Measurements from ENCODE around the gene NRARP.
"Not testable (repeated sequence)": the region's sequence is repeated elsewhere in the genome, so short reads cannot be mapped to it uniquely, and the experiment has no call there.

Gene NRARP, protein sequence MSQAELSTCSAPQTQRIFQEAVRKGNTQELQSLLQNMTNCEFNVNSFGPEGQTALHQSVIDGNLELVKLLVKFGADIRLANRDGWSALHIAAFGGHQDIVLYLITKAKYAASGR

GRCh38 chr9:137302118-137302448, at the start of gene NRARP:
Gene NRARP (minus strand): TSS chr9:137302271. CDS start chr9:137301928, 343 bp downstream.
- peak; percentile 89 to 90 for DNase-seq
- TF ChIP-seq POLR2A (IDR thresholded peaks at IDR 0.05; ENCODE audit: low read length) (no peak), GATA1 (IDR thresholded peaks at IDR 0.05; ENCODE audit: low read depth, low read length) (no peak)

DNA sequence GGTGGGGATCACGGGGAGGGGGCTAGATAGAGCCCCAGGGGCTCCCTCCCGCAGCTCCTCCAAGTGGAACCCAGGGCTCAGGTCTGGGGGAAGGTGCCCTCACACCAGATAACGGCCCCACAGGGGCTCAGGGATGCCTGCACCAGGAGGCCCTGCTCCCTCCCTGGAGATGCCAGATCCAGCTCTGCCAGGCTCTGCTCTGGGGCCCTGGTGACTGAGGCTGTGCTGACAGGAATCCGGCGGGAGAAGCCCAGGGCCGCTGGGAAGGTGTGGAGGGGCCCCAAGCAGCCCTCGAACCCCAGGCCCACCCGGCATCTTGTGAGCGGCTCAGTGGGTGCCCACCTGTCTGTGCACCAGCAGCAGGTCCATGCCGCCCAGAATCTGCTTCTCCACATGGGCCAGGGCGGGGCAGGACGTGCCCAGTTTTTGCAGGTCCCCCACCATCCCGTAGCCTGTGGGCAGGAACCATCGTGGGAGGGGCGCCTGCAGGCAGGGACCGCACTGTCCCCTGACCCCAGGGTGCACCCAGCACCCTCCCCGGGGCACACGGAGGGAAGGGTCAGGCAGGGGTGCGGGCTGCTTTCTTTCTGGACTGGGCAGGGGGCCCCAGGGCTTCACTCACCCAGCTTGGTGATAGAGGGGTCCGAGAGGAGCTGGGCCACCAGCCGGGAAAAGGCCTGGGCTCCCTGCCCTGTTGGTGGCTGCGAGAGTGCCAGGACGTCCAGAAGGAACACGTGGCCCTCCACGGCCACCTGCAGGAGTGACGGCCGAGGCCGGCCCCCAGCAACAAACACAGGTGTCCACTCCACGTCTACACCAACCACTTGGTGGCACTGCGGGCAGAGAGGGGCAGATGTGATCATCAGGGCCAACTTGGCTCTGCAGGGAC, 48.9 kb upstream of the NRARP start:
- no peak for DNase-seq

GRCh38 chr9:137349471-137350033, 47.5 kb upstream of the NRARP start:
- DNase-seq: no peak
- TF ChIP-seq POLR2A (IDR thresholded peaks at IDR 0.05; ENCODE audit: low read length): no peak
- no peak for TF ChIP-seq GATA1 (IDR thresholded peaks at IDR 0.05; ENCODE audit: low read depth, low read length)

More for the DNA sequence above, 48.9 kb upstream of the NRARP start:
- TF ChIP-seq GATA1 (IDR thresholded peaks at IDR 0.05; ENCODE audit: low read depth, low read length) (no peak), POLR2A (IDR thresholded peaks at IDR 0.05; ENCODE audit: low read length) (no peak)

DNA sequence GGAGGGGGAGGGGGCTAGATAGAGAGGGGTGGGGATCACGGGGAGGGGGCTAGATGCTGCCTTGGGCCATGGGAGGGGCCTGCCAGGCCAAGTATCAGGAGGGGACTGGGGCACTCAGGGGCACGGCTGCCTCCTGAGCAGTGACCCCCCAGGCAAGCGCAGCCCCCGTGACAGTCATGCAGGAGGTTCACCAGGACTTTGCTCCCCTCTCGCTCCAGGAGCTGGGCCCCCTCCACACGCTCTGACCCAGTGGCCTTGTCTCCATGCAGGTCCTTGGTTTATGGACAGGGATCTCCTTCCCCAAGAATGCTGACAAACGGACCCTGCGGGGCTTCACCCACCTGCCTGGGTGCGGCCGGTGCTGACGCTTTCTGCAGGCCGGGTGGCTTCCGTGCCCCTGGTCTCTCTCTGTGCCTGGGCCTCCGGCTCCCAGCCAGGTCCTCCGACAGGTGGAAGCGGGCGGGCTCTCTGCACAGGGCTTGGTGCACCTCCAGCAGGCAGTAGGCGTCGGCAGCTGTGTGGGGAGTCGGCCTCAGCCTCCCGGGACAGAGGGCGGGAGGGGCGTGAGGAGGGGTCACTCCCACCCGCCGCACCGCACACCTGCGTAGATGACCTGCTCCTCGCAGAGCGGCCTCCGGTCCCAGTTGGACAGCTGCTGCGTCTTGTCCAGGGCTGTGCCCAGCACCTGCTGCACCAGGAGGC, 46.8 kb upstream of the NRARP start:
- no peak for DNase-seq
- TF ChIP-seq GATA1 (IDR thresholded peaks at IDR 0.05; ENCODE audit: low read depth, low read length): no peak
- no peak for TF ChIP-seq POLR2A (IDR thresholded peaks at IDR 0.05; ENCODE audit: low read length)

DNA sequence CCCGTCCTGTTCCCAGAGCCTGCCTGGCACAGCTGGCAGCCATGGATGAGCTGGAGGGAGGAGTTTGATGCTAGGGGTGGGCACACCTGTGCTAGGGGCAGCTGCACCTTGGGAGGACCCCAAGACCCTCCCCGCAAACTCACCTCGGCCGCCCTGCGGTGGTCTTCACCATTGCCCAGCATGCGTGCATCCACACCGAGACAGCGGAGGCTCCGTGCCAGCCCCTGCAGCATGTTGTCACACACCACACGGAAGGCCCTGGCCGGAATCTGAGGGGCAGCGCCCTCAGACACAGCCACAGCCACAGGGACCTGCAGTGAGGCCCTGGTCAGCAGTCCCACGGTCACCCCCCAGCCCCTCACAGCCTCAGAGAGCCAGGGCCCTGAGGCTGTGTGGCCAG, 45.9 kb upstream of the NRARP start:
- DNase-seq: no peak
- TF ChIP-seq POLR2A (IDR thresholded peaks at IDR 0.05; ENCODE audit: low read length) (no peak), GATA1 (IDR thresholded peaks at IDR 0.05; ENCODE audit: low read depth, low read length) (no peak)

DNA sequence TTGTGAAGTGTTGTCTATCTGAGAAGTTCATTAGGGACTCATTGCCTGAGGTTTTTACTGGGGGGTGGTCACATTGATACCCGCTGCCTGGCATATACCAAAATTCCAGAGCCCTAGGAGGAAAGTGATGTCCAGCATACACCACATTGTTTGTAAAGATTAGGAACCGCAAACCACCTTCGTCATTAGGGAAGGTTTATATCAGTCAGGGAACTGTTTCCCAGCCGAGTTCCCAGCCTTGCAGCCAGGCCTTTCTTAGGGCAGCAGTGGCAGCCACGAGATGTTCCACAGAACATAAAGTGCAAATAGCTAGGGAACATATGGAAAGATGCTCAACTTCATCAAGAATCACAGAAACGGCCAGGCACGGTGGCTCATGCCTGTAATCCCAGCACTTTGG, 40.4 kb upstream of the NRARP start:
- no peak for TF ChIP-seq GATA1 (IDR thresholded peaks at IDR 0.05; ENCODE audit: low read depth, low read length)
- no peak for TF ChIP-seq POLR2A (IDR thresholded peaks at IDR 0.05; ENCODE audit: low read length)
- no peak for DNase-seq

- no peak for TF ChIP-seq POLR2A (IDR thresholded peaks at IDR 0.05; ENCODE audit: low read length)
- TF ChIP-seq GATA1 (IDR thresholded peaks at IDR 0.05; ENCODE audit: low read depth, low read length): no peak
Measured at GRCh38 chr9:137341227-137341626, 39.2 kb upstream of the NRARP start.

GRCh38 chr9:137339908-137340462, 37.9 kb upstream of the NRARP start:
- not testable (repeated sequence) for DNase-seq

More at GRCh38 chr9:137341227-137341626, 39.2 kb upstream of the NRARP start:
- DNase-seq: no peak

DNA sequence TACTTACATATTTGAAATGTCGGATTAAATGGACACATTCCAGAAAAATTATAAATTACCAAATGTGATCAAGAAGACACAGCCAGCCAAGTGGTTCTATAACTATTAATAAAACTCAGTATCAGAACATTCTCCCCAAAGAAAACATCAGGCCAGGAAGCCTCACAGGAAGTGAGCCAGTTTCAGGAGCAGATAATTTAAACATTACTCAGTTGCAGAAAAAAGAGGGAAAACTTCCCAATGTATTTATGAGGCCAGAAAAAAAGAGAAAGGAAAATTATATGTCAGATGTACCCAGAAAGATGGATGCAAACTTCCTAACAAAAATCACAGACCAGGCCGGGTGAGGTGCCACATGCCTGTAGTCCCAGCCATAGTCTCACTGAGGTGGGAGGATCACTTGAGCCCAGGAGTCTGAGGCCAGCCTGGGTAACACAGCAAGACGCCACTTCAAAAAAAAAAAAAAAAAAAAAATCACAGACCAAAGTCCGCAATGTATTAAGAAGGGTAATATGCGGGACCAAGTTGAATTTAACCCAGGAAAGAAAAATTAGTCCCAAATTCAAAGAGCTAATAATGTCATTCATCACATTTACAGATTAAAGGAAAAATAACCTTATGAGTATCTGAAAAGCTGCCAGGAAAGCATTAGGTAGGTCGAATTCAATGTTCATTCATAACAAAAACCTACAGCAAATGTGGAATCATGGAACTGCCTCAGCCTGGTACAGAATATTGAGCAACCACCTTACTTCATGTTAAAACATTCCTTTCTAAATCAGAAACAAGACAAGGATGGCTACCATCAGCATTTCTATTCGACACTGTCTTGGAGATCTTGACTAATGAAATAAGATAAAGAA, 37.2 kb upstream of the NRARP start:
- no peak for DNase-seq
- no peak for TF ChIP-seq POLR2A (IDR thresholded peaks at IDR 0.05; ENCODE audit: low read length)
- no peak for TF ChIP-seq GATA1 (IDR thresholded peaks at IDR 0.05; ENCODE audit: low read depth, low read length)

DNA sequence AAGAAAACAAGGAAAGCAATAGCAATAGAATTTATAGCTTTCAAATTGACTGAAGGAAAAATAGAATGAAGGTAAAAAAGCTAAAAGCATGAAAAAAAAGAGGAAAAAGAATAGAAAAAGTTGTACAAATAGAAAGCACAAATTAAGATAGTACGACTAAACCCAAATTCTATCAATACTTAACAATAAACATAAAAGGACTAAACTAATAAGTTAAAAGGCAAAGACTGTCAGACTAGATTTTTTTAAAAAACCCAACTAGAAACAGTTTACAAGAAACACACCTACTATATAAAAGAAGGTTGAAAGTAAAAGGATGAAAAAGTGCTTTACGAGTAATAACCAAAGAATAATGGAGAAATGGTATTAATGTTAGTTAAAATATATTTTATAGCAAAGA, 34.7 kb upstream of the NRARP start:
- no peak for TF ChIP-seq POLR2A (IDR thresholded peaks at IDR 0.05; ENCODE audit: low read length)
- no peak for TF ChIP-seq GATA1 (IDR thresholded peaks at IDR 0.05; ENCODE audit: low read depth, low read length)
- no peak for DNase-seq

DNA sequence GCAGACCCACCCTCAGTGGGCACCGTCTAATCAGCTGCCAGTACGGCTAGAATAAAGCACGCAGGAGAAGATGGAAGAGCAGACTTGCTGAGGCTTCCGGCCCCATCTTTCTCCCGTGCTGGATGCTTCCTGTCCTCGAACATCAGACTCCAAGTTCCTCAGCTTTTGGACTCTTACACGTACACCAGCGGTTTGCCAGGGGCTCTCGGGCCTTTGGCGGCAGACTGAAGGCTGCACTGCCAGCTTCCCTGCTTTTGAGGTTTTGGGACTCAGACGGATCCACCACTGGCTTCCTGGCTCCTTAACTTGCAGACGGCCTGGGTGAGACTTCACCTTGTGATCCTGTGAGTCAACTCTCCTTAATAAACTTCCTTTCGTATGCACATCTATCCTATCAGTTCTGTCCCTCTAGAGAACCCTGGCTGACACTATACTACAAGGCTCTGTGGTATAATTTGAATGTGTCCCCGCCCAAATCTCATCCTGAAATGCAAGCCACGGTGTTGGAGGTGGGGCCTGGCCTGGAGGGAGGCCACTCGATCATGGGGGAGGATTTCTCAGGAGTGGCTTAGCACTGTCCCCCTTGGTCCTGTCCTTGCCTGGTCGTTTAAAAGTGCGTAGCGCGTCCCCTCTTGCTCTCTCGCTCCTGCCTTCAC, 31.1 kb upstream of the NRARP start:
- no peak for DNase-seq

DNA sequence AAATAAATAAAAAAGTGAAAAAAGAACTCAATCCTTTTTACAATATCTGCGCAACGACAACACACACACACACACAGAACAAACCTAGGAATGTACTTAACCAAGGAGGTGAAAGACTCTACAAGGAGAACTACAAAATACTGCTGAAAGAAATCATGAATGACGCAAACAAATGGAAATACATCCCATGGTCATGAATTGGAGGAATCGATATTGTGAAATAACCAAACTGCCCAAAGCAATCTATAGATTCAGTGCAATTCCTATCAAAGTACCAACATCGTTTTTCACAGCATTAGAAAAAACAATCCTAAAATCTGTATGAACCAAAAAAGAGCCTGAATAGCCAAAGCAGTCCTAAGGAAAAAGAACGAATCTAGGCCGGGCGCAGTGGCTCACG, 29.9 kb upstream of the NRARP start:
- TF ChIP-seq GATA1 (IDR thresholded peaks at IDR 0.05; ENCODE audit: low read depth, low read length): no peak
- TF ChIP-seq POLR2A (IDR thresholded peaks at IDR 0.05; ENCODE audit: low read length): no peak
- DNase-seq: no peak

More for the DNA sequence above, 31.1 kb upstream of the NRARP start:
- TF ChIP-seq POLR2A (IDR thresholded peaks at IDR 0.05; ENCODE audit: low read length) (no peak), GATA1 (IDR thresholded peaks at IDR 0.05; ENCODE audit: low read depth, low read length) (no peak)

- DNase-seq: no peak
- TF ChIP-seq POLR2A (IDR thresholded peaks at IDR 0.05; ENCODE audit: low read length) (no peak), GATA1 (IDR thresholded peaks at IDR 0.05; ENCODE audit: low read depth, low read length) (no peak)
Measured at GRCh38 chr9:137330689-137331088, 28.6 kb upstream of the NRARP start.

DNA sequence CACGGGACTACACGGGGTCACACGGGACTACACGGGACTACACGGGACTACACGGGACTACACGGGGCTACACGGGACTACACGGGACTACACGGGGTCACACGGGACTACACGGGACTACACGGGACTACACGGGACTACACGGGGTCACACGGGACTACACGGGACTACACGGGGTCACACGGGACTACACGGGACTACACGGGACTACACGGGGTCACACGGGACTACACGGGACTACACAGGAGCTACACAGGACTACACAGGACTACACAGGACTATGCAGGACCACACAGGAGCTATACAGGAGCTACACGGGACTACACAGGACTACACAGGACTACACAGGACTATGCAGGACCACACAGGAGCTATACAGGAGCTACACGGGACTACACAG, 27.5 kb upstream of the NRARP start:
- DNase-seq: not testable (repeated sequence)

GRCh38 chr9:137327641-137328550, 25.8 kb upstream of the NRARP start:
- not testable (repeated sequence) for DNase-seq
